Loucy (cell line): ENCODE measurements around the gene NRXN3.
"Not testable (repeated sequence)": the region's sequence is repeated elsewhere in the genome, so short reads cannot be mapped to it uniquely, and the experiment has no call there.

Experiments
- EZH2phosphoT487 ChIP-seq: fragments of 200-600 bp; IDR thresholded peaks from 2 replicates; pipeline ENCODE4 v1.6.1; 2018; ENCODE audit warnings: antibody characterized with exemption, mild to moderate bottlenecking, moderate library complexity, borderline replicate concordance
- TF ChIP-seq, protein P1 (sequence below): fragments of 200-600 bp; sonication (generic); conservative IDR thresholded peaks from 2 replicates; pipeline ENCODE4 v1.5.1; 2014; ENCODE audit warnings: mild to moderate bottlenecking, antibody characterized with exemption, low read length

DNA sequence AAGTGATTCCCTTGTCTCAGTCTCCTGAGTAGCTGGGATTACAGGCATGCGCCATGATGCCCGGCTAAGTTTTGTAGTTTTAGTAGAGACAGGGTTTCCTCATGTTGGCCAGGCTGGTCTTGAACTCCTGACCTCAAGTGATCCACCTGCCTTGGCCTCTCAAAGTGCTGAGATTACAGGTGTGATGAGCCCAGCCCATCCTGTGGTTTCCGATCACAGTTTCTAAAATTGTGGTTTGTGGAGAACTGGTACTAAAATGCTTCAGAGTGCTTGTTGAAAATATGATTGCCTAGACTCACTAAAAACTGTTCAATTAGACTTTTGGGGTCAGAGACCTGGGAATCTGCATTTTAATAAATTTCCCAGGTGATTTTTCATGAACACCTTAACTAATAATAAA, 267.3 kb downstream of the NRXN3 start:
- TF ChIP-seq, protein P1, sequence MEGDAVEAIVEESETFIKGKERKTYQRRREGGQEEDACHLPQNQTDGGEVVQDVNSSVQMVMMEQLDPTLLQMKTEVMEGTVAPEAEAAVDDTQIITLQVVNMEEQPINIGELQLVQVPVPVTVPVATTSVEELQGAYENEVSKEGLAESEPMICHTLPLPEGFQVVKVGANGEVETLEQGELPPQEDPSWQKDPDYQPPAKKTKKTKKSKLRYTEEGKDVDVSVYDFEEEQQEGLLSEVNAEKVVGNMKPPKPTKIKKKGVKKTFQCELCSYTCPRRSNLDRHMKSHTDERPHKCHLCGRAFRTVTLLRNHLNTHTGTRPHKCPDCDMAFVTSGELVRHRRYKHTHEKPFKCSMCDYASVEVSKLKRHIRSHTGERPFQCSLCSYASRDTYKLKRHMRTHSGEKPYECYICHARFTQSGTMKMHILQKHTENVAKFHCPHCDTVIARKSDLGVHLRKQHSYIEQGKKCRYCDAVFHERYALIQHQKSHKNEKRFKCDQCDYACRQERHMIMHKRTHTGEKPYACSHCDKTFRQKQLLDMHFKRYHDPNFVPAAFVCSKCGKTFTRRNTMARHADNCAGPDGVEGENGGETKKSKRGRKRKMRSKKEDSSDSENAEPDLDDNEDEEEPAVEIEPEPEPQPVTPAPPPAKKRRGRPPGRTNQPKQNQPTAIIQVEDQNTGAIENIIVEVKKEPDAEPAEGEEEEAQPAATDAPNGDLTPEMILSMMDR: not testable (repeated sequence)
- TF ChIP-seq EZH2phosphoT487: not testable (repeated sequence)
